ENCODE results near the gene DYNLT1.

GRCh38 chr6:158591810-158592209 lies 52.7 kb downstream of the DYNLT1 start:
- TF ChIP-seq POLR2A (IDR thresholded peaks at IDR 0.05) (no peak), CTCF (IDR thresholded peaks at IDR 0.05) (no peak)
